HG02870 (cell line): ENCODE data around the gene LRP1B.
"Not testable (repeated sequence)": the region's sequence is repeated elsewhere in the genome, so short reads cannot be mapped to it uniquely, and the experiment has no call there.

Experiments used
- ATAC-seq: cut with Tn5 transposase; IDR thresholded peaks from one replicate; pipeline ENCODE4 v1.9.1; 2021; ENCODE audit warnings: mild to moderate bottlenecking, moderate library complexity; ENCODE audit not compliant: unreplicated experiment

LRP1B gene

DNA sequence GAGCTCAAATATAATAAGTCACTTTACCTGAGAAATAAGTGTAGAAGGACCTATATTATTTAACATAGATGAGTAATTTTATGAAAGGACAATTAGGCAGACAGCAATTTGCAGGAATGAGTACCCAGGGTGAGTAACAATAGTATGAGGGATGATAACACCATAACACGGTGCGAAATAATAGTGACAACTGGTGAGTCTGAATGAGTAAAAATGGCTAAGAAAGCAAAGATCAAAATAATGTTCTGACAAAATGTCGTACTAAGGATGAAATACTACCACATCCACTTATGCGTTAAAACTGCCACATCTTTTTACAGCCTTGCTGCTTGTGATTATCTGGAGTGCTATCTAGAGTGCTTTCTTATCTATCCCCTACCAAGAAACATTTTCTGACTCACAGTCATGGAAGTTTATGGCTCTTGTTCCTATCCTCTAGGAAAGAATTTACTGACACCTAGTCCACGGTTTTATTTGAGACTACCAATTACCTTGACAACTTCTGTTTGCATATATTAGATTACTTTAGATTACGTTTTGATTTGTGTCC lies 929.7 kb downstream of the LRP1B start:
- no peak for ATAC-seq

DNA sequence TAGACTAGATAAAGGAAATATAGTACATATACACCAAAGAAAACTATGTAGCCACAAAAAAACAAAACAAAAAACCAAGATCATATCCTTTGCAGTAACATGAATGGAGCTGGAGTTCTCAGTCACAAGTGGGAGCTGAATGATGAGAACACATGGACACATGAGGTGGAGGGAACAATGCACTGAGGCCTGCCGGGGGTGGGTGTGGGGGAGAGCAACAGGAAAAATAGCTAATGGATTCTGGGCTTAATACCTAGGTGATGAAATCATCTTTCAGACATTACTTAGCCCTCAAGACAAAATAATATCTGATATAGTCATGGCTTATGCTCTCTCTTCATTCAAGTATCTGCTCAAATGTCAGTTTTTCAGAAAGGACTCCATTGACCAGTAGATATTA lies 930.6 kb downstream of the LRP1B start:
- no peak for ATAC-seq

GRCh38 chr2:141199711-141200110 lies 931.1 kb downstream of the LRP1B start:
- ATAC-seq, result no peak

- no peak for ATAC-seq
Measured at GRCh38 chr2:141195087-141195486, 935.7 kb downstream of the LRP1B start.

DNA sequence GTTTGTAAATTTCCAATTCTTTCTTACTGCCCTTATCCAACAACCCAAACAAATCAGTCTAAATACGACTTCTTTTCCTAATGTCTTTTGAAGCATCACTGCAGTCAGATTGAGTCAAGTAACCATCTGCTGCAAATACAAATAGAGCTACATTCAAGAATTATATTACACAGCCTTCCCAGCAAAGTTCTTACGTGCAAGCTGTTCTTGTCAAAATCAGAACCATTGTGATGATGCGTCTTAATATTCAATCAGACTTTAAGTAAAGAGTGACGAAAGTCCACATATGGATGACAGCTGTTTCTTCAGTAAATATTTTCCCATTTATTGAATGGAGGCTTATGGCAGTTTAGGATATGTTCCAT lies 943.8 kb downstream of the LRP1B start:
- no peak for ATAC-seq

DNA sequence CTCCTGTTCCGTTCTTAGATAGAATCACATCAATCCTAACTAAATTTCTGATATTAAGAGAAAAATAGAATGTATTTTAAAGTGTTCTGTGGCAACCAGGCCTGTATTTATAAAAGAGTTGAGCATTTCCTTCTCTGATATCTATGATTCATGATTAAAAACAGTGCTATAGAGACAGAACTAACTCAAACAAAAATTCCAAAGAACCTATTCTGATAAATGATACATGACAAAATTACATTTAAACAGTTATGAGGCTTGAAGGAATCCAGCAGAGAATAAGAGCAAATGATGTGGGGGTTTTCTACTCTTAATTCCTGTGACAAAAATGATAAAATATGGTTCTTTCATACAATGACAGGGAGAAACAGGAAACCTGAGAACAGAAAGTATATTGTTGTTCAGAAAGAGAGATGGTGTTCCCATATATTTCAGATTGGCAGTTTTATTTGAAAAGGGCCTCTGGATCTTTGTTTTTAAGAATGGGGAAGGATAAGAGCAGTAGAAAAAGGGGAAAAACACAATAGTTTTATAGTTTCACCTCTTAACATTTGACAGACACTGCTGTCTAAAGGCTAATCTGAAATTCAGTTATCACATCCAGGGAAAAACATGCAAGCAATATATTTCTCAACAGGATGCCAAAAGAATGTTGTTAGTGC lies 944.3 kb downstream of the LRP1B start:
- no peak for ATAC-seq

GRCh38 chr2:141182246-141182645 lies 948.6 kb downstream of the LRP1B start:
- ATAC-seq, result no peak

DNA sequence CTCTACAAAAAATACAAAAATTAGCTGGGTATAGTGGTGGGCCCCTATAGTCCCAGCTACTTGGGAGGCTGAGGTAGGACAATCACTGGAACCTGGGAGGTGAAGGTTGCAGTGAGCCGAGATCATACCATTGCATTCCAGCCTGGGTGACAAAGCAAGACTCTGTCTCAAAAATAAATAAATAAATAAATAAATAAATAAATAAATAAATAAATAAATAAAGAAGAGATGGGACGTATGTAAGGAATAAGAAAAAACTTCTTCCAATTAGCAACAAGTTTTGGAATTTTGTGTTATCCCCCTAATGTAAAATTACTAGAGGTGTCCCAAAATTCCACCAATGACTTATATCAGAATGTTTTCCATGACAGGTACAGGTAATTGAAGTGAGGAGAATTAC lies 961.7 kb downstream of the LRP1B start:
- ATAC-seq, result not testable (repeated sequence)

GRCh38 chr2:141162314-141162713 lies 968.5 kb downstream of the LRP1B start:
- no peak for ATAC-seq

GRCh38 chr2:141151611-141152286 lies 979.1 kb downstream of the LRP1B start:
- no peak for ATAC-seq

DNA sequence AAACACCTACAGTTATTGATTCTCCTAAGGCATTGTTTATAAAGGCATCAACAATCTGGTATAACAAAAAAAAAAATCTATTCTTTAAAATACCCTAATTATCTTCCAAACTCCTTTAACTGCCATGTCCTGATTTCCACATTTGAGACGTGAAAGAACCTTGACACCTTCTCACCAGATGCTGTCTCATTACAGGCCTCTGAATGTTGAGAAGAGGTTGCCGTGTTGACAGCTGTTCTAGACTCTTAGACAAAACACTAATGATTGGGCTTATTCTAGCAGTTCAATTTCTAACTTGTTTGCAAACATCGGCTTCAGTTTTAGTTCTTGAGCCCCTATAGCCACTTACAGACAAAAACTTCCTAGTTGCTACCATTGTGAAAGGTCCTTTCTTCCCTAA lies 988.8 kb downstream of the LRP1B start:
- ATAC-seq, result no peak

DNA sequence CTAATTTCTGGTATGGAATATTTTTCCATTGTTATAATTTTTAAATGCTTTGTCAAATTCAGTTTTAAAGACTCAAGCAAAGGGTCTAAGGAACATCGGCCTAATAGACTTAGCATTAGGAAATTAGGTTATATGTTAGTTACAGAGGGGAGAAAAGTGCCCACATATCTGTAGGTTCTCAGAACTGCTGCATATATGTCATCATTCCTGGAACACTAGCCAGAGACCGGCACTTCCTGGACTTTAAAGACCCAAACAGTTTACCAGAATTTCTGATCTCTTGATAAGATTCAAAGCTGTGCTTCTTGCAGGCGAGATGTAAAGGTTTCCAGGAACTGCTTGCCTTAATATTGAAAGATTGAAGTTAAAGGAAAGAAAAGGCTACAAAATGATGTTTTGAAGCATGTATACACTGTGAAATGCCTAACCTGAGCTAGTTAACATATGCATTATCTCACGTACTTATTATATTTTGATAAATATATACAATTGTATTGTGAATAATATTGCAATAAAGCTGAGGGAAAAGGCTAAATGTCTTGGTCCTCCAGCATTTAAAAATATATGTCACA lies 993.6 kb downstream of the LRP1B start:
- ATAC-seq, result no peak

DNA sequence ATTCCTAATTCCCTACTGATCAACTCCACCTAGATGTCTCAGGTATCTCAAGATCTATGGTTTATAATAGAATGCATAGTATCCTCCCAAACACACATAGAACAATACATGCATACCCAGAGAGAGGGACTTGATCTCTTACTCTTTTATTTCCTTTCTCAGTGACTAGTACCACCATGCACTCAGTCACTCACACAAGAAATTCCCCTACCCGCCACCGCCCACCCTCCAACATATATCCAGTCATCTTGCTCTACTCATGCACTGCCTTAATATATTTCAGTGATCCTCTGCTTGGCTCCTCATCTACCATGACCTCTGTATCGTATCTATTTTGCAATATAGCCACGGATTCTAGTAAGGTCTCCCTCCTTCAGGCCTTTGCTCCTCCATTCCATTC lies 996.9 kb downstream of the LRP1B start:
- ATAC-seq, result no peak

GRCh38 chr2:141125432-141125831 lies 1005.4 kb downstream of the LRP1B start:
- no peak for ATAC-seq

- ATAC-seq, result no peak
Measured at GRCh38 chr2:141118836-141119235, 1012.0 kb downstream of the LRP1B start.

- no peak for ATAC-seq
Measured at GRCh38 chr2:141113301-141113700, 1017.5 kb downstream of the LRP1B start.

DNA sequence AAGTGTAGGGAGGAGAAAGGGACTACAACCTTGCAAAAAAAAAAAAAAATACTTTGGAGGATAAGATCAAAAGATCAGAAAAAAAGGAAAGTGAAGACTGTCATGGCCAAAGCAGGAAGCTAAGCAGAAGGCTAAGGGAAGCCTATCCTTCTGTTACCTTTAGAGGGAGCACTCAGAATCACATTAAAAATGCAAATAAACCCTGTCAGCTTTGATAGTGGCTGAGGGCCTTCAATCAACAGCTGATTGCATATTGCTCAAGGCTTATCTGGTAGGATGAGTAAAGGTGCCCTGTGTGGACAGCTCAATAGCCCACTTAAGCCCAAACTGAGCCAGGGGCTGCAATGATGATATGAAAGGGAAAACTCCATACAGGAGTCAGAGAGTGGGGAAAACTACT lies 1021.2 kb downstream of the LRP1B start:
- no peak for ATAC-seq

GRCh38 chr2:141105763-141106162 lies 1025.1 kb downstream of the LRP1B start:
- ATAC-seq, result no peak

DNA sequence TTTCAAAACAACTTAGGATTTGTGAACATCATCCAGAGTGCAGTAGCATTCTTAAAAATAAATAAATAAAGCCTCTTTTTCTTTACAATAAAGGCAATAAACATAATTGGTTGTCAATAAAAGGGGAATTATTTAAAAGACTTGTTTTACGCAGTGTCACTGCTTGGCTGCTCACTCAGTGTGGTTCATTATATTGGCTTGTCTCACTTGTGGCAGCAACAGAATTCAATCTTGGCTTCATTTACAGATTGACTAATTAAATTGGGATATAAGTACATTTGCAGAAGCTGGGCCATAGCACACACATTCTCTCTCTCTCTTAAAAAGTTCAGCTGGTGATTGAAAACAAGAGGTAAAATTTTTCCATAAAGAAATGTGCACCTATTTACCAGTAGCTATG lies 1027.6 kb downstream of the LRP1B start:
- no peak for ATAC-seq

GRCh38 chr2:141079231-141079630 lies 1051.6 kb downstream of the LRP1B start:
- no peak for ATAC-seq

DNA sequence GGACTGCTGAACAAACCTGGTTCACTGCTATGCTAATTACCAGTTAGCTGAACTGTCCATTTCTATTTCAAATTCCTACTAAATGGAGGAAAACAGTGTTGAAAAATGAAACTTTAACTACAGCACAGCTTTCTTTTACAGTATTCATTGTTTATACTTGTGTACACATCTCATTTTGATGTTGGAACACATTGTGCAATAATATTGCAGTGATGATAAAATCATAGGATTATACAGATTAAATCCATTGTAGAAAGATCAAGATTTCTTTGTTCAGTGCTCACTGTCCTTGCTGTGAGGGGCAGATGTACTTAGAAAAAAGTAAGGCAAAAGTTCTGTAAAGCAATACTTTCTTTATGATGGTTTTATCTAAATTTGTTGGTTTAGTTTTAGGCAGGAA lies 1055.1 kb downstream of the LRP1B start:
- ATAC-seq, result no peak

DNA sequence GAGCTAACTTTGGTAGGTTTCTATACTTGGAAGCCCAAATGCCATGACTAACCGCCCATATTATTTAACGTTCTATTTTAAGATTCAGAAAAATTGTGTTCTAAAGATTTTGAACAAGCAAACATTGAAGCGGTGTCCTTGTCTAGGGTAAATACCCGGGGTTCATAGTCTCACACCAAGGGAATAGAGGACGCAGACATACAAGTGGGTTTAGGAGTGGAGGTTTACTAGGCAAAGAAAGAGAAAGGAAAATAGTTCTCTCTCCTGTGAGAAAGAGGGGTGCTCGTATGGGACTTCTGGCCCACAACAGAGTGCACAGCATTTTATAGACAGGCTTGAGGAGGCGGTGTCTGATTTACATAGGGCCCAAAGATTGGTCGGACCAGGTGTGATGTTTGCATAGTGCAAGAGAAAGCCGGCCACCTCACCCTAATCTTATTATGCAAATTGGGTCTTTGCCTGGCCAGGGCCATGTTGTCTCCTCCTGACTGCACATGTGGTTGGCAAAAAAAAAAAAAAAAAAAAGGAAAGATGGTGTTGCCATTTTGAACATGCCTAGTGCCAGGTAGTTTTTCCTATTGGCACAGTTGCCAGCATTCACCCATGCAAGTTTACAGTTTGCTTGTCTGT lies 1062.6 kb downstream of the LRP1B start:
- no peak for ATAC-seq
